ENCODE data around the gene ANKFN1. TPM values are rescaled to one million over a fixed set of nuclear protein-coding genes. Genes with fewer than 3 reads are reported as not detected.

The ANKFN1 gene
- total RNA-seq, 2 experiments from 2014 or later = not detected

DNA sequence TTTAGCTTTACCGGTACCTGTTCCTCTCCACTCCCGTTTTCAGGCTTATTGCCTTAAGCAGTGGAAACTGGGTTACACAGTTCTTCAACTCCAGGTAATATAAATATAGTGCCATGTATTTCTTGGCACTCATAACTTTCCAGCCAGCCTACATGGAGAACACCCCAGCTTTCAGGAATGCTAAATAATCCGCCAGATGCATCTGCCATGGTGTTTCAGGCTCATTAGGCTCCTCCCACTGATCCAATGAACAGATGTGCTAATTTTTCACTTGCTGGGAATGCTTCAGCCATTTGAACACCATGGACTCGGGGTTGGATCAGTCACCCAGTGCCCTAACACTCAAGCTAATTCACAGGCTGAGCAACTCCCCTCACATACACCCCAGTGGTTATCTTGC, 4.6 kb downstream of the ANKFN1 start:
- Mint-ChIP-seq H3K9me3 (ENCODE audit: low read depth) (no peaks in the 10 kb centered on the region), H3K27ac (no peak overlapping the region), H3K4me1 (no peaks in the 10 kb centered on the region), H3K27me3 (peaks cover 4% of the 10 kb centered on the region), H3K36me3 (no peaks in the 10 kb centered on the region), H3K4me3 (no peak overlapping the region)
- no peak for DNase-seq
- ATAC-seq = no peak
- CTCF ChIA-PET = no interaction called here

DNA sequence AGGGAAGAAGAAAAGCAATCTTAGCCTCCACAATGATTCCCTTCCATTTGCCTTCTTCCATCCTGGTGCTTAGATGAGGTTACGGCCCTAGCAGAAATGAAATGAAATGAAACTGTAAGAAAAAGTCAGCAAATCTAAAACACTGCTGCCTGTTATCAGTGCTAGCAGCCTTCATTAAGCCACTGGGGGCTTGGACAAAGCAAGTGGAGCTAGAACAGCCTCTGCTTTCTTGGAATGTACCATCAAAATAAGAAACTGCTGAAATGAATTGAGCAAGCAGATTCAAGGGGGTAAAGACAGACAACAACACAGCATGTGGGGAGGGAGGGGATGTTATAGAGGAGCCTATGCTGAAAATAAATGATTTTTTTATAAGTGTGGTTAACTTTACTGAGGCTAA, 5.1 kb downstream of the ANKFN1 start:
- Mint-ChIP-seq H3K27me3 (peaks cover 4% of the 10 kb centered on the region), H3K4me1 (no peaks in the 10 kb centered on the region), H3K36me3 (no peaks in the 10 kb centered on the region), H3K27ac (no peak overlapping the region), H3K9me3 (ENCODE audit: low read depth) (no peaks in the 10 kb centered on the region), H3K4me3 (no peak overlapping the region)
- CTCF ChIA-PET = no interaction called here
- no peak for DNase-seq
- ATAC-seq = no peak

GRCh38 chr17:56158915-56159825, 5.9 kb downstream of the ANKFN1 start:
- Mint-ChIP-seq H3K27me3 (peaks cover 4% of the 10 kb centered on the region), H3K27ac (no peak overlapping the region), H3K9me3 (ENCODE audit: low read depth) (no peaks in the 10 kb centered on the region), H3K36me3 (no peaks in the 10 kb centered on the region), H3K4me3 (no peak overlapping the region), H3K4me1 (no peaks in the 10 kb centered on the region)
- ATAC-seq = no peak
- CTCF ChIA-PET = interaction anchor here (0.7 kb wide), 1 partner anchor 1288 kb away, joined by 3 read pairs; no protein-coding TSS in a partner anchor
- no peak for DNase-seq

GRCh38 chr17:56159826-56160380, 6.6 kb downstream of the ANKFN1 start:
- Mint-ChIP-seq H3K36me3 (no peaks in the 10 kb centered on the region), H3K9me3 (ENCODE audit: low read depth) (no peaks in the 10 kb centered on the region), H3K27me3 (peaks cover 4% of the 10 kb centered on the region), H3K4me3 (no peak overlapping the region), H3K27ac (no peak overlapping the region), H3K4me1 (no peaks in the 10 kb centered on the region)
- DNase-seq = no peak
- no peak for ATAC-seq
- CTCF ChIA-PET = no interaction called here

GRCh38 chr17:56160422-56160821, 7.1 kb downstream of the ANKFN1 start:
- peaks cover 4% of the 10 kb centered on the region for H3K27me3 Mint-ChIP-seq
- H3K4me1 Mint-ChIP-seq = no peaks in the 10 kb centered on the region
- H3K36me3 Mint-ChIP-seq = no peaks in the 10 kb centered on the region
- no peak overlapping the region for H3K27ac Mint-ChIP-seq
- ATAC-seq (no peak), DNase-seq (no peak)
- H3K4me3 Mint-ChIP-seq = no peak overlapping the region
- H3K9me3 Mint-ChIP-seq (ENCODE audit: low read depth) = no peaks in the 10 kb centered on the region
- CTCF ChIA-PET = no interaction called here

GRCh38 chr17:56165072-56165641, 11.9 kb downstream of the ANKFN1 start:
- Mint-ChIP-seq H3K27ac (no peak overlapping the region), H3K27me3 (peaks cover 4% of the 10 kb centered on the region), H3K36me3 (no peaks in the 10 kb centered on the region), H3K4me1 (no peaks in the 10 kb centered on the region), H3K9me3 (ENCODE audit: low read depth) (no peaks in the 10 kb centered on the region), H3K4me3 (no peak overlapping the region)
- DNase-seq (no peak), ATAC-seq (no peak)
- CTCF ChIA-PET = no interaction called here

DNA sequence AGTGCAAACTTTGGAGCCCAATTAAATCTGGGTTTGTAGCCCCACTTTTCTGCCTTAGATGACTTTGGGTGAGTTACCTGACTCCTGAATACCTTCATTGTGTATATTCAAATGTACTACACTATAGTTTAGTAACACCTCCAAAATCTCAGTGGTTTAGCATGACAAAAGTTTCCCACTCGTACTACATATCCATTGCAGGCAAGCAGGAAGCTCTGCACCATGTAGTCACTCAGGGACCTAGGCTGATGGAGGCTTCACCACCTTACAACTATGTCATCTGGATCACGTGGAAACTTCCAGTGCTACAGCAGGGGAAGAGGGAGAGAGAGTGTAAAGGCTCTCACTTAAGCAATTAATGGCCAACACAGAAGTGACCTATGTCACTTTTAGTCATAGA, 14.2 kb downstream of the ANKFN1 start:
- CTCF ChIA-PET = no interaction called here
- Mint-ChIP-seq H3K27me3 (no peaks in the 10 kb centered on the region), H3K4me1 (no peaks in the 10 kb centered on the region), H3K9me3 (ENCODE audit: low read depth) (no peaks in the 10 kb centered on the region), H3K27ac (no peak overlapping the region), H3K4me3 (no peak overlapping the region), H3K36me3 (no peaks in the 10 kb centered on the region)
- no peak for DNase-seq
- ATAC-seq = no peak

- no peaks in the 10 kb centered on the region for H3K9me3 Mint-ChIP-seq (ENCODE audit: low read depth)
- H3K27ac Mint-ChIP-seq = no peak overlapping the region
- no peak overlapping the region for H3K4me3 Mint-ChIP-seq
- no peak for DNase-seq
- H3K36me3 Mint-ChIP-seq = no peaks in the 10 kb centered on the region
- H3K27me3 Mint-ChIP-seq = no peaks in the 10 kb centered on the region
- no peak for ATAC-seq
- CTCF ChIA-PET = no interaction called here
- no peaks in the 10 kb centered on the region for H3K4me1 Mint-ChIP-seq
These were observed 16.3 kb downstream of the ANKFN1 start for GRCh38 chr17:56169621-56170020.

- Mint-ChIP-seq H3K27me3 (no peaks in the 10 kb centered on the region), H3K4me3 (no peak overlapping the region), H3K36me3 (no peaks in the 10 kb centered on the region), H3K9me3 (ENCODE audit: low read depth) (no peaks in the 10 kb centered on the region), H3K27ac (no peak overlapping the region), H3K4me1 (no peaks in the 10 kb centered on the region)
- no peak for ATAC-seq
- CTCF ChIA-PET = no interaction called here
- DNase-seq = no peak
These were observed 18.1 kb downstream of the ANKFN1 start for GRCh38 chr17:56171186-56171959.

- no peaks in the 10 kb centered on the region for H3K36me3 Mint-ChIP-seq
- no peaks in the 10 kb centered on the region for H3K4me1 Mint-ChIP-seq
- CTCF ChIA-PET = no interaction called here
- DNase-seq (no peak), ATAC-seq (no peak)
- no peak overlapping the region for H3K27ac Mint-ChIP-seq
- H3K27me3 Mint-ChIP-seq = no peaks in the 10 kb centered on the region
- H3K4me3 Mint-ChIP-seq = no peak overlapping the region
- no peaks in the 10 kb centered on the region for H3K9me3 Mint-ChIP-seq (ENCODE audit: low read depth)
These were observed 19.3 kb downstream of the ANKFN1 start for GRCh38 chr17:56172517-56172982.

GRCh38 chr17:56173026-56173425, 19.8 kb downstream of the ANKFN1 start:
- no peak overlapping the region for H3K4me3 Mint-ChIP-seq
- H3K27me3 Mint-ChIP-seq = no peaks in the 10 kb centered on the region
- no peak for ATAC-seq
- no peak overlapping the region for H3K27ac Mint-ChIP-seq
- H3K4me1 Mint-ChIP-seq = no peaks in the 10 kb centered on the region
- H3K9me3 Mint-ChIP-seq (ENCODE audit: low read depth) = no peaks in the 10 kb centered on the region
- no peak for DNase-seq
- CTCF ChIA-PET = no interaction called here
- no peaks in the 10 kb centered on the region for H3K36me3 Mint-ChIP-seq

DNA sequence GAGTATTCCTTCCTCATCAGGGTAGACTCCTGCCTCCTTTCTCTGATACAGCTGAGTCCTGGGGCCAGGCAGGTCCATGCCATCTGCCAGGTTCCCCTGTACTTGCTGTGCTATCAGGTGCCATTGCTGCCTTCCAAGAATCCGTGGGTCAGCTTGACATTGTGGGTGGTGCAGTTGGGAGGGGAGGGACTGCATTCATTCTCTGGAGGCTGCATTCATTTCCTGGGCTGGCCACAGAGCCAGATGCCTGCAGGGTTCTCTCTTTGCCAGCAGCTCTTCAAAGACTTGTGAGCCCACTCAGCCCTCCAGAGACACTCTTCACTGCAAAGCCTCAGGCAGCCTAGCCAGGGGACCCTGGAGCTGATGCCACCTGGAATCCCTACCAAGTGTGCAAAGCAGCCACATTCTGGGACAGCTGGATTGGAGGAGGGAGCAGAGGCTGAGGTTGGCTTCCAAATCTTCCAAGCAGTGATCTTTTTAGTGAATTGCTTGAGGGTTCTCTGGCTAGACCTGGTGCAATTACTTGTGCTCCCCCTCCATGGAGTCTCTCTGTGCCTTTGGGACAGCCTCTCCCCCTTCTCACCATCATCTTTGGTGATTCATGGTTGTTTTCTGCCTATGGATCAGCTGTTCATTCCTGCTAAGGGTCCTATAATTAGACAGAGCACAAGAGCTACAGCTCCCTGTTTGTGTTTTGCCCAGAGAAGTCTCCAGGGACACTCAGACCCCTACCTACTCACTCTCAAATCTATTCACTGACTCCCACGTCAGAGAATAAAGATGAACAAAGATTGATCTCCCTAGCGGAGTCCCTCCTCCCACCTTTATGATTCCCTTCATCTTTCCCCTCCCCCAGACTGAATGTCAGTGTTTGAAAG, 20.9 kb downstream of the ANKFN1 start:
- DNase-seq (no peak), ATAC-seq (no peak)
- no peaks in the 10 kb centered on the region for H3K36me3 Mint-ChIP-seq
- H3K4me1 Mint-ChIP-seq = no peaks in the 10 kb centered on the region
- CTCF ChIA-PET = no interaction called here
- H3K4me3 Mint-ChIP-seq = no peak overlapping the region
- no peaks in the 10 kb centered on the region for H3K9me3 Mint-ChIP-seq (ENCODE audit: low read depth)
- H3K27me3 Mint-ChIP-seq = no peaks in the 10 kb centered on the region
- H3K27ac Mint-ChIP-seq = no peak overlapping the region
